Measurements from ENCODE around the gene NTN1.

NTN1 gene

DNA sequence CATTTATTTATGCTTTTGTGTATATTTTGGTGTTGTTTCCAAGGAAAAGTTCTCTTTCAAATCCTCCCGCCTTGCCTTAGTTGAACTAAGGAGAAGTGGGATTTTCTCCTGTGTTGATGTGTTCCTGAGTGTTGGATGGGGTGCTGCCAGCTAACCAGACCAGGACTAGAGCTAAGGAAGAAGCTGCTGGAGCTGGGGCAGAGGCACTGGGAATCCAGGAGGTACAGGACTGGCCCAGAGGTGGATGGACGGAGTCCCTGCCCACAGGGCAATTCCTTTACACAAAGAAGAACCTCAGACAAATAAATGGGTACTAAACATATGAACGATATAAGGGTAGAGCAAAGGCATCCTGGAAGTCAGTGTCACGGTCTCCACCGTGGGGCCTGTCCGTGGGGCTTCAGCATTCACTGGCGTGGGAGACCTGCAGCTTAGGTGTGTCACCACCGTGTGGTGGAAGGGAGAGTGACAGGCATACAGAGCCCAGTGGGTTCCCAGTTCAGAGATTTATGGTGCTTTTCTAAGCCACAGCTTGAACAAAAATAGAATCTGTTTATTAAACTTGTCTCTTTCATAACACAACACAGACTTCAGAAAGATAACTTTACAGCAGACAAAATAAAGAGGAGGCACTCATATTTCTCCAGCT, 270.7 kb downstream of the NTN1 start (continued):
- TF ChIP-seq, protein P1, sequence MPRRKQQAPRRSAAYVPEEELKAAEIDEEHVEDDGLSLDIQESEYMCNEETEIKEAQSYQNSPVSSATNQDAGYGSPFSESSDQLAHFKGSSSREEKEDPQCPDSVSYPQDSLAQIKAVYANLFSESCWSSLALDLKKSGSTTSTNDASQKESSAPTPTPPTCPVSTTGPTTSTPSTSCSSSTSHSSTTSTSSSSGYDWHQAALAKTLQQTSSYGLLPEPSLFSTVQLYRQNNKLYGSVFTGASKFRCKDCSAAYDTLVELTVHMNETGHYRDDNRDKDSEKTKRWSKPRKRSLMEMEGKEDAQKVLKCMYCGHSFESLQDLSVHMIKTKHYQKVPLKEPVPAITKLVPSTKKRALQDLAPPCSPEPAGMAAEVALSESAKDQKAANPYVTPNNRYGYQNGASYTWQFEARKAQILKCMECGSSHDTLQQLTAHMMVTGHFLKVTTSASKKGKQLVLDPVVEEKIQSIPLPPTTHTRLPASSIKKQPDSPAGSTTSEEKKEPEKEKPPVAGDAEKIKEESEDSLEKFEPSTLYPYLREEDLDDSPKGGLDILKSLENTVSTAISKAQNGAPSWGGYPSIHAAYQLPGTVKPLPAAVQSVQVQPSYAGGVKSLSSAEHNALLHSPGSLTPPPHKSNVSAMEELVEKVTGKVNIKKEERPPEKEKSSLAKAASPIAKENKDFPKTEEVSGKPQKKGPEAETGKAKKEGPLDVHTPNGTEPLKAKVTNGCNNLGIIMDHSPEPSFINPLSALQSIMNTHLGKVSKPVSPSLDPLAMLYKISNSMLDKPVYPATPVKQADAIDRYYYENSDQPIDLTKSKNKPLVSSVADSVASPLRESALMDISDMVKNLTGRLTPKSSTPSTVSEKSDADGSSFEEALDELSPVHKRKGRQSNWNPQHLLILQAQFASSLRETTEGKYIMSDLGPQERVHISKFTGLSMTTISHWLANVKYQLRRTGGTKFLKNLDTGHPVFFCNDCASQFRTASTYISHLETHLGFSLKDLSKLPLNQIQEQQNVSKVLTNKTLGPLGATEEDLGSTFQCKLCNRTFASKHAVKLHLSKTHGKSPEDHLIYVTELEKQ (tag by site-specific recombination; IDR thresholded peaks at IDR 0.05; ENCODE audit: borderline replicate concordance): no peak
- TF ChIP-seq INSM2 (tag by site-specific recombination; IDR thresholded peaks at IDR 0.05): no peak
- peak; percentile 46 for TF ChIP-seq ZNF654 (tag by site-specific recombination; IDR thresholded peaks at IDR 0.05; ENCODE audit: low read depth)
- no peak for TF ChIP-seq ZNF48 (tag by site-specific recombination; IDR thresholded peaks at IDR 0.05)

GRCh38 chr17:9292561-9292941, 271.2 kb downstream of the NTN1 start:
- POLR2A ChIA-PET: no interaction called here

More at GRCh38 chr17:9292561-9292941, 271.2 kb downstream of the NTN1 start:
- CTCF ChIA-PET: interaction anchor here (0.6 to 2.1 kb wide), 23 partner anchors 8 to 309 kb away, joined by 3 to 12 read pairs (median 5); no protein-coding TSS in a partner anchor
- H3K4me1 ChIP-seq (ENCODE audit: control insufficient read depth, insufficient read depth, low read length): no peaks in the 10 kb centered on the region
- TF ChIP-seq ZNF792 (tag by site-specific recombination; IDR thresholded peaks at IDR 0.05) (no peak), OVOL3 (tag by site-specific recombination; IDR thresholded peaks at IDR 0.05) (no peak), ZSCAN30 (tag by site-specific recombination; IDR thresholded peaks at IDR 0.05) (no peak), ZNF112 (tag by site-specific recombination; IDR thresholded peaks at IDR 0.05) (no peak), ZNF621 (tag by site-specific recombination; IDR thresholded peaks at IDR 0.05) (no peak), ZNF354C (tag by site-specific recombination; IDR thresholded peaks at IDR 0.05; ENCODE audit: borderline replicate concordance, low read depth) (no peak), ZNF26 (tag by site-specific recombination; IDR thresholded peaks at IDR 0.05) (no peak), HOXC10 (CRISPR knock-in tag; IDR thresholded peaks at IDR 0.05) (no peak), ZXDB (tag by site-specific recombination; IDR thresholded peaks at IDR 0.05) (no peak), AEBP2 (tag by site-specific recombination; IDR thresholded peaks at IDR 0.05; ENCODE audit: borderline replicate concordance) (no peak), OSR2 (tag by site-specific recombination; IDR thresholded peaks at IDR 0.05) (no peak), ZNF366 (tag by site-specific recombination; conservative IDR thresholded peaks at IDR 0.05) (no peak), ZNF837 (tag by site-specific recombination; IDR thresholded peaks at IDR 0.05) (no peak), ZNF426 (tag by site-specific recombination; IDR thresholded peaks at IDR 0.05) (no peak), ZBTB20 (tag by site-specific recombination; IDR thresholded peaks at IDR 0.05) (no peak), ZNF114 (tag by site-specific recombination; IDR thresholded peaks at IDR 0.05) (no peak)
- TF ChIP-seq, protein P2, sequence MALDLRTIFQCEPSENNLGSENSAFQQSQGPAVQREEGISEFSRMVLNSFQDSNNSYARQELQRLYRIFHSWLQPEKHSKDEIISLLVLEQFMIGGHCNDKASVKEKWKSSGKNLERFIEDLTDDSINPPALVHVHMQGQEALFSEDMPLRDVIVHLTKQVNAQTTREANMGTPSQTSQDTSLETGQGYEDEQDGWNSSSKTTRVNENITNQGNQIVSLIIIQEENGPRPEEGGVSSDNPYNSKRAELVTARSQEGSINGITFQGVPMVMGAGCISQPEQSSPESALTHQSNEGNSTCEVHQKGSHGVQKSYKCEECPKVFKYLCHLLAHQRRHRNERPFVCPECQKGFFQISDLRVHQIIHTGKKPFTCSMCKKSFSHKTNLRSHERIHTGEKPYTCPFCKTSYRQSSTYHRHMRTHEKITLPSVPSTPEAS (tag by site-specific recombination; IDR thresholded peaks at IDR 0.05): no peak
- TF ChIP-seq, protein P1 (tag by site-specific recombination; IDR thresholded peaks at IDR 0.05; ENCODE audit: borderline replicate concordance): no peak
- TF ChIP-seq, protein P3, sequence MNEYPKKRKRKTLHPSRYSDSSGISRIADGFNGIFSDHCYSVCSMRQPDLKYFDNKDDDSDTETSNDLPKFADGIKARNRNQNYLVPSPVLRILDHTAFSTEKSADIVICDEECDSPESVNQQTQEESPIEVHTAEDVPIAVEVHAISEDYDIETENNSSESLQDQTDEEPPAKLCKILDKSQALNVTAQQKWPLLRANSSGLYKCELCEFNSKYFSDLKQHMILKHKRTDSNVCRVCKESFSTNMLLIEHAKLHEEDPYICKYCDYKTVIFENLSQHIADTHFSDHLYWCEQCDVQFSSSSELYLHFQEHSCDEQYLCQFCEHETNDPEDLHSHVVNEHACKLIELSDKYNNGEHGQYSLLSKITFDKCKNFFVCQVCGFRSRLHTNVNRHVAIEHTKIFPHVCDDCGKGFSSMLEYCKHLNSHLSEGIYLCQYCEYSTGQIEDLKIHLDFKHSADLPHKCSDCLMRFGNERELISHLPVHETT (tag by site-specific recombination; IDR thresholded peaks at IDR 0.05): no peak
- no peaks in the 10 kb centered on the region for H3K36me3 ChIP-seq (ENCODE audit: control insufficient read depth in 2 of 2, insufficient read depth in 1 of 2, low read length in 2 of 2)
- H3K27ac ChIP-seq (ENCODE audit: extremely low read depth, low read depth, low read length): no peak overlapping the region
- H3K4me3 ChIP-seq (ENCODE audit: low read depth, low read length): no peak overlapping the region
- no peaks in the 10 kb centered on the region for H3K9me3 ChIP-seq (ENCODE audit: control insufficient read depth, insufficient read depth, low read depth, low read length)

Measured in HEK293 (cell line).